HepG2 (cell line): ENCODE measurements around the gene MTA3. TPM values are rescaled to one million over a fixed set of nuclear protein-coding genes. Genes with fewer than 3 reads are reported as not detected.
A peak's percentile ranks its signal among the peaks of the same experiment; 100 is the strongest.

Source experiments
- ATAD3A ChIP-seq: sonication (generic); formaldehyde crosslinking; IDR thresholded peaks from 2 replicates; pipeline ENCODE4 v1.4.0; 2020; ENCODE audit warnings: missing genetic modification reagents
- ATF7 ChIP-seq, 2 experiments: fragments of 450-650 bp in 1 of 2; sonication (generic) in 1 of 2; formaldehyde crosslinking in 1 of 2; IDR thresholded peaks; 2 replicates each; pipeline versions ENCODE4 v1.4.0 to v1.6.1; 2016 to 2020; ENCODE audit warnings: antibody characterized with exemption in 1 of 2, mild to moderate bottlenecking in 1 of 2, missing genetic modification reagents in 1 of 2
- EED ChIP-seq: sonication (generic); formaldehyde crosslinking; IDR thresholded peaks from 2 replicates; pipeline ENCODE4 v1.5.0; 2020; ENCODE audit warnings: mild to moderate bottlenecking, missing genetic modification reagents
- FOXC1 ChIP-seq: sonication (generic); formaldehyde crosslinking; IDR thresholded peaks from 2 replicates; pipeline ENCODE4 v1.8.0; 2022; ENCODE audit warnings: mild to moderate bottlenecking, missing genetic modification reagents, borderline replicate concordance
- HDAC1 ChIP-seq: sonication (generic); formaldehyde crosslinking; IDR thresholded peaks from 2 replicates; pipeline ENCODE4 v1.5.1; 2020; ENCODE audit warnings: mild to moderate bottlenecking, missing genetic modification reagents
- HIVEP1 ChIP-seq: sonication (generic); formaldehyde crosslinking; IDR thresholded peaks from 2 replicates; pipeline ENCODE4 v1.4.0; 2020; ENCODE audit warnings: mild to moderate bottlenecking, missing genetic modification reagents
- MAZ ChIP-seq, 2 experiments: sonication (generic) in 1 of 2; formaldehyde crosslinking in 1 of 2; IDR thresholded peaks; 2 replicates each; pipeline versions ENCODE4 v1.5.0 to v1.6.1; 2012 to 2020; ENCODE audit warnings: low read depth in 2 of 2, mild to moderate bottlenecking in 2 of 2, borderline replicate concordance in 1 of 2, improper control_type of control experiment in 1 of 2, low read length in 1 of 2, missing genetic modification reagents in 1 of 2, moderate library complexity in 1 of 2
- NAIF1 ChIP-seq: sonication (generic); formaldehyde crosslinking; IDR thresholded peaks from 2 replicates; pipeline ENCODE4 v1.5.0; 2020; ENCODE audit warnings: mild to moderate bottlenecking, missing genetic modification reagents, borderline replicate concordance
- NONO ChIP-seq, 2 experiments: fragments of 450-650 bp in 1 of 2; sonication (generic) in 1 of 2; formaldehyde crosslinking in 1 of 2; IDR thresholded peaks in 1 of 2; conservative IDR thresholded peaks in 1 of 2; 2 replicates each; pipeline versions ENCODE4 v1.6.1 to v1.8.0; 2017 to 2022; ENCODE audit warnings: mild to moderate bottlenecking in 1 of 2, missing genetic modification reagents in 1 of 2, moderate library complexity in 1 of 2
- PAF1 ChIP-seq: IDR thresholded peaks from 2 replicates; pipeline ENCODE4 v1.6.1; 2016; ENCODE audit warnings: missing genetic modification reagents, missing compliant biosample characterization
- RARA ChIP-seq: IDR thresholded peaks from 2 replicates; pipeline ENCODE4 v1.6.1; 2016; ENCODE audit warnings: missing genetic modification reagents, missing compliant biosample characterization
- SAFB2 ChIP-seq: sonication (generic); formaldehyde crosslinking; IDR thresholded peaks from 2 replicates; pipeline ENCODE4 v1.5.1; 2020; ENCODE audit warnings: missing genetic modification reagents, low read depth, mild to moderate bottlenecking, borderline replicate concordance
- SIN3A ChIP-seq: IDR thresholded peaks from 2 replicates; pipeline ENCODE4 v1.6.1; 2011; ENCODE audit warnings: low read depth, mild to moderate bottlenecking, control low read depth, low read length, borderline replicate concordance
- TCF12 ChIP-seq, 2 experiments: fragments of 450-650 bp in 1 of 2; sonication (generic) in 1 of 2; formaldehyde crosslinking in 1 of 2; IDR thresholded peaks; 2 replicates each; pipeline versions ENCODE4 v1.6.1 to v1.8.0; 2017 to 2022; ENCODE audit warnings: antibody characterized with exemption in 1 of 2, mild to moderate bottlenecking in 1 of 2, missing genetic modification reagents in 1 of 2, moderate library complexity in 1 of 2
- ZC3H13 ChIP-seq: sonication (generic); formaldehyde crosslinking; IDR thresholded peaks from 2 replicates; pipeline ENCODE4 v1.8.1; 2023; ENCODE audit warnings: mild to moderate bottlenecking, missing genetic modification reagents, moderate library complexity
- ZFP82 ChIP-seq: sonication (generic); formaldehyde crosslinking; IDR thresholded peaks from 2 replicates; pipeline ENCODE4 v1.5.1; 2020; ENCODE audit warnings: mild to moderate bottlenecking, missing genetic modification reagents, borderline replicate concordance
- ZMYM4 ChIP-seq: sonication (generic); formaldehyde crosslinking; IDR thresholded peaks from 2 replicates; pipeline ENCODE4 v1.8.1; 2023; ENCODE audit warnings: mild to moderate bottlenecking, missing genetic modification reagents
- ZNF598 ChIP-seq: sonication (generic); formaldehyde crosslinking; IDR thresholded peaks from 2 replicates; pipeline ENCODE4 v1.5.1; 2020; ENCODE audit warnings: mild to moderate bottlenecking, missing genetic modification reagents, borderline replicate concordance
- ZNF614 ChIP-seq: IDR thresholded peaks from 2 replicates; pipeline ENCODE4 v1.6.1; 2018; ENCODE audit warnings: missing biosample characterization, missing genetic modification reagents, inconsistent platforms, borderline replicate concordance
- ZNF768 ChIP-seq: sonication (generic); formaldehyde crosslinking; IDR thresholded peaks from 2 replicates; pipeline ENCODE4 v1.4.0; 2020; ENCODE audit warnings: missing genetic modification reagents
- polyA plus RNA-seq, 8 experiments: library from polyadenylated mRNA; depleted of rRNA in 3 of 8; stranded (reverse) in 7 of 8; unstranded in 1 of 8; fragments of >200 nt; fragmentation: Illumina TruSeq in 4 of 8; extraction: Trizol in 4 of 8; gene quantifications; 2 replicates each; pipeline versions ENCODE4 v1.2.1 to v1.2.3, GENCODE V29; 2011 to 2016; ENCODE audit warnings: low read depth in 4 of 8, missing spikeins in 1 of 8, mixed read lengths in 1 of 8; ENCODE audit not compliant: insufficient read depth in 1 of 8
- total RNA-seq, 5 experiments: library from RNA; depleted of rRNA; stranded (reverse); fragments of >200 nt; fragmentation: Illumina TruSeq; extraction: Trizol; gene quantifications; 2 replicates each; pipeline ENCODE4 v1.2.3, GENCODE V29; 2016; ENCODE audit warnings: low read depth in 1 of 5
- TF ChIP-seq, protein P1 (sequence below): sonication (generic); formaldehyde crosslinking; IDR thresholded peaks from 2 replicates; pipeline ENCODE4 v1.4.0; 2020; ENCODE audit warnings: low read depth, missing genetic modification reagents
- TF ChIP-seq, protein P2 (sequence below): sonication (generic); formaldehyde crosslinking; IDR thresholded peaks from 2 replicates; pipeline ENCODE4 v1.4.0; 2020; ENCODE audit warnings: missing genetic modification reagents, mild to moderate bottlenecking, borderline replicate concordance

The MTA3 gene
- total and polyA plus RNA-seq, 2 of the 13 experiments (the other 11 are each of a cell fraction or from before 2014, with no cell fraction given): 48.8 to 77.8 TPM

DNA sequence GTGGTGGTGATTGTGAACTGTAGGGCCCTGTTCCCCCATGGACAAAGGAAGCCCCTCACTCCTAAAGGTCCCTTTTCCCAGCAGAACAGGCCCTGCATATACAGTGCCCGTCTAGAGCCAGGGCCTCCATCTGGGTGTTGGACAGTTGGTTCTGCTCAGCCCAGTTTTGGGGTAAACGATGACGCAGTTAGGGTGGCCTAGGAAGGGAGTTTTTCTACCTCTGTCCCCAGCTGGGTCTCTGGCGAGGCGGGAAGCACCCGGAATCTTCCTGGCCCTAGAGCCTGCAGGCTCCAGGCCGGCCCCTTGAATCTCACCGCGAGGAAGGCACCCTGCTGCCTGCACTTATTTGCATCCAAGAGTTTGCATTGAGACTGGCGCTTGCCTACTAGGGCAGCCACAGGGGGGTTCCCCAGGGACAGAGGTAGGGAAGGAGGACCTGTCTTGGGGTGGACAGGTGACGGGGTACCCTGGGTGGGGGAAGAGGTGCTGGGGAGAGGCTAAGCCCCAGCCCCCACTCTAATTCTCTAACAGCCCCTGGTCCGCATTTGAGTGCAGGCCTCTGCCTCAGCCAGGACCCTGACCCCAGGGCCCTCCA lies 529 bp upstream of the MTA3 start (continued):
- TF ChIP-seq ZFP82 (CRISPR knock-in tag): 0 out of 2 replicates have a peak, but pooled peaks have one; percentile 17
- TF ChIP-seq ATAD3A (CRISPR knock-in tag): no peak
- TF ChIP-seq NONO (IDR thresholded peaks at IDR 0.05): no peak
- 0 out of 2 replicates have a peak, but pooled peaks have one; percentile 35 for TF ChIP-seq NONO (CRISPR knock-in tag; conservative IDR thresholded peaks at IDR 0.05)
- TF ChIP-seq PAF1: no peak
- TF ChIP-seq HIVEP1 (CRISPR knock-in tag): peak; percentile 69
- no peak for TF ChIP-seq ATF7 (IDR thresholded peaks at IDR 0.05)
- peak; percentile 24; the same call in 1 of the 2 replicates for TF ChIP-seq ATF7 (CRISPR knock-in tag; IDR thresholded peaks at IDR 0.05)
- TF ChIP-seq ZC3H13 (CRISPR knock-in tag): 0 out of 2 replicates have a peak, but pooled peaks have one; percentile 2
- TF ChIP-seq EED (CRISPR knock-in tag): no peak
- peak; percentile 9; the same call in 1 of the 2 replicates for TF ChIP-seq ZNF768 (CRISPR knock-in tag)
- TF ChIP-seq FOXC1 (CRISPR knock-in tag): peak; percentile 80
- TF ChIP-seq, protein P1, sequence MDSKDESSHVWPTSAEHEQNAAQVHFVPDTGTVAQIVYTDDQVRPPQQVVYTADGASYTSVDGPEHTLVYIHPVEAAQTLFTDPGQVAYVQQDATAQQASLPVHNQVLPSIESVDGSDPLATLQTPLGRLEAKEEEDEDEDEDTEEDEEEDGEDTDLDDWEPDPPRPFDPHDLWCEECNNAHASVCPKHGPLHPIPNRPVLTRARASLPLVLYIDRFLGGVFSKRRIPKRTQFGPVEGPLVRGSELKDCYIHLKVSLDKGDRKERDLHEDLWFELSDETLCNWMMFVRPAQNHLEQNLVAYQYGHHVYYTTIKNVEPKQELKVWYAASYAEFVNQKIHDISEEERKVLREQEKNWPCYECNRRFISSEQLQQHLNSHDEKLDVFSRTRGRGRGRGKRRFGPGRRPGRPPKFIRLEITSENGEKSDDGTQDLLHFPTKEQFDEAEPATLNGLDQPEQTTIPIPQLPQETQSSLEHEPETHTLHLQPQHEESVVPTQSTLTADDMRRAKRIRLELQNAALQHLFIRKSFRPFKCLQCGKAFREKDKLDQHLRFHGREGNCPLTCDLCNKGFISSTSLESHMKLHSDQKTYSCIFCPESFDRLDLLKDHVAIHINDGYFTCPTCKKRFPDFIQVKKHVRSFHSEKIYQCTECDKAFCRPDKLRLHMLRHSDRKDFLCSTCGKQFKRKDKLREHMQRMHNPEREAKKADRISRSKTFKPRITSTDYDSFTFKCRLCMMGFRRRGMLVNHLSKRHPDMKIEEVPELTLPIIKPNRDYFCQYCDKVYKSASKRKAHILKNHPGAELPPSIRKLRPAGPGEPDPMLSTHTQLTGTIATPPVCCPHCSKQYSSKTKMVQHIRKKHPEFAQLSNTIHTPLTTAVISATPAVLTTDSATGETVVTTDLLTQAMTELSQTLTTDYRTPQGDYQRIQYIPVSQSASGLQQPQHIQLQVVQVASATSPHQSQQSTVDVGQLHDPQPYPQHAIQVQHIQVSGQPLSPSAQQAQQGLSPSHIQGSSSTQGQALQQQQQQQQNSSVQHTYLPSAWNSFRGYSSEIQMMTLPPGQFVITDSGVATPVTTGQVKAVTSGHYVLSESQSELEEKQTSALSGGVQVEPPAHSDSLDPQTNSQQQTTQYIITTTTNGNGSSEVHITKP (CRISPR knock-in tag): 0 out of 2 replicates have a peak, but pooled peaks have one; percentile 34
- peak; percentile 64 for TF ChIP-seq HDAC1 (CRISPR knock-in tag)
- no peak for TF ChIP-seq NAIF1 (CRISPR knock-in tag)
- 0 out of 2 replicates have a peak, but pooled peaks have one; percentile 35 for TF ChIP-seq SIN3A
- peak; percentile 17; the same call in 1 of the 2 replicates for TF ChIP-seq SAFB2 (CRISPR knock-in tag)
- TF ChIP-seq MAZ (IDR thresholded peaks at IDR 0.05; ENCODE audit: borderline replicate concordance, low read depth, low read length): no peak
- peak; percentile 46; the same call in 1 of the 2 replicates for TF ChIP-seq MAZ (CRISPR knock-in tag; IDR thresholded peaks at IDR 0.05; ENCODE audit: low read depth)
- peak; percentile 63 for TF ChIP-seq ZMYM4 (CRISPR knock-in tag)
- peak; percentile 83; the same call in 1 of the 2 replicates for TF ChIP-seq ZNF598 (CRISPR knock-in tag)
- TF ChIP-seq TCF12 (IDR thresholded peaks at IDR 0.05): no peak
- TF ChIP-seq TCF12 (CRISPR knock-in tag; IDR thresholded peaks at IDR 0.05): no peak; the same call in 1 of the 2 replicates
- TF ChIP-seq RARA (CRISPR knock-in tag): peak; percentile 14; the same call in 1 of the 2 replicates
- TF ChIP-seq ZNF614 (CRISPR knock-in tag): 0 out of 2 replicates have a peak, but pooled peaks have one; percentile 18
- TF ChIP-seq, protein P2, sequence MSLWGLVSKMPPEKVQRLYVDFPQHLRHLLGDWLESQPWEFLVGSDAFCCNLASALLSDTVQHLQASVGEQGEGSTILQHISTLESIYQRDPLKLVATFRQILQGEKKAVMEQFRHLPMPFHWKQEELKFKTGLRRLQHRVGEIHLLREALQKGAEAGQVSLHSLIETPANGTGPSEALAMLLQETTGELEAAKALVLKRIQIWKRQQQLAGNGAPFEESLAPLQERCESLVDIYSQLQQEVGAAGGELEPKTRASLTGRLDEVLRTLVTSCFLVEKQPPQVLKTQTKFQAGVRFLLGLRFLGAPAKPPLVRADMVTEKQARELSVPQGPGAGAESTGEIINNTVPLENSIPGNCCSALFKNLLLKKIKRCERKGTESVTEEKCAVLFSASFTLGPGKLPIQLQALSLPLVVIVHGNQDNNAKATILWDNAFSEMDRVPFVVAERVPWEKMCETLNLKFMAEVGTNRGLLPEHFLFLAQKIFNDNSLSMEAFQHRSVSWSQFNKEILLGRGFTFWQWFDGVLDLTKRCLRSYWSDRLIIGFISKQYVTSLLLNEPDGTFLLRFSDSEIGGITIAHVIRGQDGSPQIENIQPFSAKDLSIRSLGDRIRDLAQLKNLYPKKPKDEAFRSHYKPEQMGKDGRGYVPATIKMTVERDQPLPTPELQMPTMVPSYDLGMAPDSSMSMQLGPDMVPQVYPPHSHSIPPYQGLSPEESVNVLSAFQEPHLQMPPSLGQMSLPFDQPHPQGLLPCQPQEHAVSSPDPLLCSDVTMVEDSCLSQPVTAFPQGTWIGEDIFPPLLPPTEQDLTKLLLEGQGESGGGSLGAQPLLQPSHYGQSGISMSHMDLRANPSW: 0 out of 2 replicates have a peak, but pooled peaks have one; percentile 64
